ENCODE results near the gene HHIPL1.

DNA sequence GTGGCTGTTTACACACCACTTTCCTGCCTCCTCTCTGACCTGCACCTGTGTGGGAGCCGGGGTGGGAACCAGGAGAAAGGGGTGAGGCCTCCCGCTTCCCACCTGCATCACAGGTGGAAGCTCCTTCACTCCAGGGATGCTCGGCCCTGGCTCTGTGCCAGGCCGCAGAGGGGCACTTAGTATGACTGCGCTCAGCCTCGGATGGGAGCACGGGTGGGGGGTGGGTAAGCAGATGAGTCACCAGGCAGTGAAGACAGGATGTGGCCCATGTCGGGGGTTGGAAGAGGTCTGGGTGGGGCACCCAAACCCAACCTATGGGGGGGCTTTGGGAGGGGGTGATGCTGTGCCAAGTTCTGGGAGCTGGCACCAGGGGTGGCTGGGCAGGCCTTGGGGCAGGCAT is 31.7 kb downstream of the HHIPL1 start:
- no peak for TF ChIP-seq CTCF (IDR thresholded peaks at IDR 0.05)
- no peak for TF ChIP-seq EP300 (IDR thresholded peaks at IDR 0.05)
- no peak for TF ChIP-seq POLR2AphosphoS5 (IDR thresholded peaks at IDR 0.05)
